HG02852 (cell line): ENCODE results near the gene PRSS38.

ENCODE experiments used
- ATAC-seq: cut with Tn5 transposase; IDR thresholded peaks from one replicate; pipeline ENCODE4 v1.9.1; 2021; ENCODE audit warnings: mild to moderate bottlenecking, moderate library complexity; ENCODE audit not compliant: unreplicated experiment

The PRSS38 gene

GRCh38 chr1:227815468-227816409 is at the start of gene PRSS38:
Gene PRSS38 (plus strand): TSS chr1:227815675. CDS start chr1:227815717, 42 bp downstream.
- ATAC-seq, result no peak

GRCh38 chr1:227766015-227766634 is 49.4 kb upstream of the PRSS38 start:
- ATAC-seq, result no peak

GRCh38 chr1:227766653-227767277 is 48.7 kb upstream of the PRSS38 start:
- ATAC-seq, result no peak

- ATAC-seq, result no peak
Measured at GRCh38 chr1:227767401-227768124, 47.9 kb upstream of the PRSS38 start.

GRCh38 chr1:227768125-227768439 is 47.4 kb upstream of the PRSS38 start:
- ATAC-seq, result no peak

GRCh38 chr1:227768640-227769039 is 46.8 kb upstream of the PRSS38 start:
- no peak for ATAC-seq

GRCh38 chr1:227769047-227769935 is 46.2 kb upstream of the PRSS38 start:
- ATAC-seq, result no peak

GRCh38 chr1:227769936-227770494 is 45.5 kb upstream of the PRSS38 start:
- no peak for ATAC-seq

- no peak for ATAC-seq
Measured at GRCh38 chr1:227770812-227771211, 44.7 kb upstream of the PRSS38 start.

GRCh38 chr1:227771326-227771725 is 44.1 kb upstream of the PRSS38 start:
- no peak for ATAC-seq

- no peak for ATAC-seq
Measured at GRCh38 chr1:227771771-227772170, 43.7 kb upstream of the PRSS38 start.

GRCh38 chr1:227773558-227773957 is 41.9 kb upstream of the PRSS38 start:
- no peak for ATAC-seq

GRCh38 chr1:227774051-227774731 is 41.3 kb upstream of the PRSS38 start:
- no peak for ATAC-seq

GRCh38 chr1:227774821-227775661 is 40.4 kb upstream of the PRSS38 start:
- ATAC-seq, result no peak

GRCh38 chr1:227775841-227776240 is 39.6 kb upstream of the PRSS38 start:
- ATAC-seq, result no peak

- no peak for ATAC-seq
Measured at GRCh38 chr1:227776331-227776771, 39.1 kb upstream of the PRSS38 start.

GRCh38 chr1:227777156-227777555 is 38.3 kb upstream of the PRSS38 start:
- no peak for ATAC-seq

- no peak for ATAC-seq
Measured at GRCh38 chr1:227777646-227778045, 37.8 kb upstream of the PRSS38 start.
